ENCODE results near the gene B3GALT4.
"Not testable (repeated sequence)": the region's sequence is repeated elsewhere in the genome, so short reads cannot be mapped to it uniquely, and the experiment has no call there.

Gene B3GALT4

GRCh38 chr6:33272275-33273128, 4.4 kb upstream of the B3GALT4 start:
- FAIRE-seq: no peak

GRCh38 chr6:33273129-33273923, 3.6 kb upstream of the B3GALT4 start:
- FAIRE-seq: no peak

GRCh38 chr6:33273924-33274902, 2.7 kb upstream of the B3GALT4 start:
- no peak for FAIRE-seq

- not testable (repeated sequence) for FAIRE-seq
Measured at GRCh38 chr6:33275795-33276580, 935 bp upstream of the B3GALT4 start.

- FAIRE-seq: no peak
Measured at GRCh38 chr6:33276581-33276863, 401 bp upstream of the B3GALT4 start.

GRCh38 chr6:33277663-33278391, 904 bp downstream of the B3GALT4 start:
- no peak for FAIRE-seq

- no peak for FAIRE-seq
Measured at GRCh38 chr6:33278392-33278741, 1.4 kb downstream of the B3GALT4 start.

GRCh38 chr6:33278810-33279209, 1.9 kb downstream of the B3GALT4 start:
- no peak for FAIRE-seq

- no peak for FAIRE-seq
Measured at GRCh38 chr6:33279257-33279695, 2.4 kb downstream of the B3GALT4 start.

GRCh38 chr6:33279971-33280511, 3.1 kb downstream of the B3GALT4 start:
- FAIRE-seq: no peak

GRCh38 chr6:33280539-33280938, 3.6 kb downstream of the B3GALT4 start:
- FAIRE-seq: no peak

GRCh38 chr6:33285214-33285613, 8.3 kb downstream of the B3GALT4 start:
- not testable (repeated sequence) for FAIRE-seq

- FAIRE-seq: no peak
Measured at GRCh38 chr6:33286946-33287914, 10.3 kb downstream of the B3GALT4 start.

- no peak for FAIRE-seq
Measured at GRCh38 chr6:33288141-33288920, 11.4 kb downstream of the B3GALT4 start.

GRCh38 chr6:33288921-33289783, 12.2 kb downstream of the B3GALT4 start, which contains the start of the genes PFDN6 and WDR46:
Gene PFDN6 (plus strand): TSS chr6:33289601. CDS start chr6:33289857, 256 bp downstream.
Gene WDR46 (minus strand): TSS chr6:33289239. CDS start chr6:33289170, 69 bp downstream.
- FAIRE-seq: no peak

GRCh38 chr6:33289784-33290315, 12.9 kb downstream of the B3GALT4 start:
- FAIRE-seq: no peak

- FAIRE-seq: no peak
Measured at GRCh38 chr6:33290459-33290858, 13.5 kb downstream of the B3GALT4 start.

Measured in TTC549 (cell line).